ENCODE results near the gene GLI3. TPM values are rescaled to one million over a fixed set of nuclear protein-coding genes. Genes with fewer than 3 reads are reported as not detected.

The GLI3 gene
- total RNA-seq (2012; rRNA removed) (1.3 and 1.7 TPM in 2 replicates), polyA plus RNA-seq (2012; rRNA removed) (3.9 TPM in 2 replicates), Bru-seq, nascent RNA (percentile 87 among the genes with signal in this experiment), BruChase-seq, experiment 1, labeled RNA remaining after a 6-hour chase (percentile 66 among the genes with signal in this experiment), BruChase-seq, experiment 2, labeled RNA remaining after a 2-hour chase (percentile 73 among the genes with signal in this experiment)
- polyA plus RNA-seq (2012; cell fraction: cytosol; rRNA removed): 2.5 and 4.5 TPM in 2 replicates
- polyA plus RNA-seq (2012; cell fraction: nucleus; rRNA removed; ENCODE audit: low replicate concordance): 5.9 and 9.0 TPM in 2 replicates
- long read RNA-seq, partial matches to known transcripts: 4 of 20 reads
- long read RNA-seq, other reads (novel, unspliced or antisense): 16 of 20 reads

- peak within 1 kb of the TSS; percentile 83 for H3K9ac ChIP-seq (ENCODE audit: low read depth, low read length)
- TF ChIP-seq FOS (IDR thresholded peaks at IDR 0.05; ENCODE audit: low read depth, low read length): 0 out of 2 replicates have a peak, but pooled peaks have one; percentile 36
- TF ChIP-seq MAFK (IDR thresholded peaks at IDR 0.05; ENCODE audit: low read depth, low read length): no peak
- TF ChIP-seq SMC3 (IDR thresholded peaks at IDR 0.05; ENCODE audit: low read depth, low read length): no peak
- TF ChIP-seq RCOR1 (IDR thresholded peaks at IDR 0.05; ENCODE audit: insufficient replicate concordance, low read length): peak; percentile 34
- TF ChIP-seq MXI1 (IDR thresholded peaks at IDR 0.05; ENCODE audit: borderline replicate concordance, low read depth, low read length): 0 out of 2 replicates have a peak, but pooled peaks have one; percentile 21
- no peak for TF ChIP-seq RAD21 (IDR thresholded peaks at IDR 0.05; ENCODE audit: low read length)
- TF ChIP-seq USF2 (IDR thresholded peaks at IDR 0.05; ENCODE audit: low read depth, low read length): no peak
- TF ChIP-seq MAZ (IDR thresholded peaks at IDR 0.05; ENCODE audit: borderline replicate concordance, low read depth, low read length): peak; percentile 62
- TF ChIP-seq CEBPB (IDR thresholded peaks at IDR 0.05; ENCODE audit: low read depth, low read length): no peak
- no peak for TF ChIP-seq ELK1 (IDR thresholded peaks at IDR 0.05; ENCODE audit: borderline replicate concordance, low read depth, low read length)
- TF ChIP-seq BHLHE40 (IDR thresholded peaks at IDR 0.05; ENCODE audit: low read depth, low read length): peak; percentile 74
- TF ChIP-seq RFX5 (IDR thresholded peaks at IDR 0.05; ENCODE audit: low read depth, low read length): no peak
- peak; percentile 47 for TF ChIP-seq POLR2A (IDR thresholded peaks at IDR 0.05; ENCODE audit: low read depth, low read length)
- TF ChIP-seq CHD1 (IDR thresholded peaks at IDR 0.05; ENCODE audit: low read depth, low read length): no peak; the same call in 1 of the 2 replicates
Observed at GRCh38 chr7:42236976-42237810, at the start of gene GLI3. Gene GLI3, minus strand, starts transcription at chr7:42237209. Its CDS starts 13,956 bp downstream, at chr7:42223253.

More at GRCh38 chr7:42236976-42237810, at the start of gene GLI3:
- Histone ChIP-seq H3K4me2 (ENCODE audit: low read depth, low read length) (peak within 1 kb of the TSS; percentile 86), H4K8ac (ENCODE audit: low read depth in 2 of 2, low read length in 2 of 2) (peak within 1 kb of the TSS; percentile 81 to 84; a peak in 3 of 4 replicates), H3K14ac (replicated peaks; ENCODE audit: low read depth, low read length) (peak within 1 kb of the TSS; percentile 80; the same call in 1 of the 2 replicates), H2AFZ (replicated peaks; ENCODE audit: low read length, poor library complexity) (peak within 1 kb of the TSS; percentile 97), H3K9me1 (ENCODE audit: insufficient read depth, low read length) (no peaks in the 10 kb centered on the region), H2BK5ac (ENCODE audit: low read depth, low read length, poor library complexity, severe bottlenecking) (peak within 1 kb of the TSS; percentile 90), H2BK20ac (ENCODE audit: low read depth, low read length) (0 out of 2 replicates have a peak within 1 kb of the TSS, but pooled peaks have one; percentile 21), H3K79me1 (ENCODE audit: low read depth in 1 of 2, low read length in 2 of 2) (peaks cover 10 to 20% of the 10 kb centered on the region in 2 experiments; a peak in 2 of 4 replicates), H4K91ac (ENCODE audit: insufficient read depth, low read depth, low read length) (peak within 1 kb of the TSS; percentile 73), H3K23ac (ENCODE audit: low read depth, low read length) (peak within 1 kb of the TSS; percentile 91; the same call in 1 of the 2 replicates), H3K9me3 (ENCODE audit: control insufficient read depth, insufficient read depth, low read length) (no peaks in the 10 kb centered on the region), H4K20me1 (ENCODE audit: insufficient read depth, low read length) (peaks cover 13% of the 10 kb centered on the region), H3K18ac (ENCODE audit: low read depth, low read length) (peak within 1 kb of the TSS; percentile 80), H3K36me3 (ENCODE audit: control insufficient read depth, insufficient read depth, low read length) (no peaks in the 10 kb centered on the region), H3K4me3 (ENCODE audit: insufficient read depth, low read depth, low read length) (peak within 1 kb of the TSS; percentile 55), H3K27ac (ENCODE audit: insufficient read depth, low read length) (peak within 1 kb of the TSS; percentile 90), H3K27me3 (ENCODE audit: control insufficient read depth, insufficient read depth, low read length) (no peaks in the 10 kb centered on the region), H3K56ac (ENCODE audit: extremely low read depth, insufficient read depth, low read length) (peak within 1 kb of the TSS; percentile 58), H3K4me1 (ENCODE audit: control insufficient read depth, insufficient read depth, low read length) (peaks cover 9% of the 10 kb centered on the region), H2AK9ac (replicated peaks; ENCODE audit: low read depth, low read length, poor library complexity) (peak within 1 kb of the TSS; percentile 78), H2BK120ac (ENCODE audit: low read depth, low read length) (peak within 1 kb of the TSS; percentile 95), H3K4ac (ENCODE audit: low read depth, low read length) (peak within 1 kb of the TSS; percentile 86), H2BK15ac (ENCODE audit: low read depth, low read length) (peak within 1 kb of the TSS; percentile 52; the same call in 1 of the 3 replicates), H2AK5ac (ENCODE audit: low read depth, low read length) (0 out of 2 replicates have a peak within 1 kb of the TSS, but pooled peaks have one; percentile 18), H4K5ac (ENCODE audit: low read depth, low read length) (peak within 1 kb of the TSS; percentile 82)
- in situ Hi-C loops (cut with MboI; ENCODE audit: low sequenced_read_pairs): loop anchor here (25.0 kb wide), 1 partner anchor 250 kb away; no protein-coding TSS in a partner anchor
- ChIA-PET CTCF (no interaction called here), POLR2A (ENCODE audit: unreplicated experiment) (no interaction called here)
- dilution Hi-C loops (cut with HindIII; ENCODE audit: low sequenced_read_pairs, unreplicated experiment): no loop called here
- intact Hi-C loops (cut with micrococcal nuclease): loop anchor here (2.0 to 5.0 kb wide), 5 partner anchors 85 to 595 kb away; no protein-coding TSS in a partner anchor
- BruUV-seq (replicated peaks): no TSS peak
- 0% methylated on average over 14 of the region's 92 CpGs; no CpG with 5 or more reads in 1 of the 2 experiments for WGBS, 2 experiments (ENCODE audit: extremely low coverage in 2 of 2, insufficient read length in 1 of 2)
- DNase-seq: peak; percentile 93
- peak; percentile 65 for ATAC-seq (ENCODE audit: low read depth)

All from IMR-90 (cell line).